SKM-1 treated with dmso at 0.1 percent for 144 hours (cell line): Measurements from ENCODE around the gene TEX52.
"Not testable (repeated sequence)": the region's sequence is repeated elsewhere in the genome, so short reads cannot be mapped to it uniquely, and the experiment has no call there.

Experiments
- DNase-seq: peaks from one replicate; lab custom pipeline; 2025; ENCODE audit not compliant: unreplicated experiment; lab: John Stamatoyannopoulos, UW

The TEX52 gene

DNA sequence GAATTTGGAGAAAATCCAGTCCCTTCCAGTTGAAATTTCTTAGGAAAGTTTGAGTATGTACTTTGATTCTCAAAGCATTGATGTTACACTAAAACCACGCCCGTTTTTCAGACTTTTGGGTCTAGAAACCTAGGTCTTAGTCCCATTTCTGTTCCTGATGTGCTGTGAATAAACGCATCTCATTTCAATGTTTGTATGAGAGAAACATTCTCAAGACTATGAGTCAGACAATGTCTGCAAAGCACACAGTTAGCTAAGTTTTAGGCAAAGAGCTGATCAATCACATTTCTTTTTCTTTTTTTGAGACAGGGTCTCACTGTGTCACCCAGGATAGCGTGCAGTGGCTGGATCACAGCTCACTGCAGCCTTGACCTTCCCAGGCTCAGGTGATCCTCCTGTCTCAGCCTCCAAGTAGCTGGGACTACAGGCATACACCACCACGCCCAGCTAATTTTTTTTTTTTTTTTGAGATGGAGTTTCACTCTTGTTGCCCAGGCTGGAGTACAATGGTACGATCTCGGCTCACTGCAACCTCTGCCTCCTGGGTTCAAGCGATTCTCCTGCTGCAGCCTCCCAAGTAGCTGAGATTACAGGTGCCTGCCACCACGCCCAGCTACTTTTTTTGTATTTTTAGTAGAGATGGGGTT lies 12.3 kb upstream of the TEX52 start:
- not testable (repeated sequence) for DNase-seq

DNA sequence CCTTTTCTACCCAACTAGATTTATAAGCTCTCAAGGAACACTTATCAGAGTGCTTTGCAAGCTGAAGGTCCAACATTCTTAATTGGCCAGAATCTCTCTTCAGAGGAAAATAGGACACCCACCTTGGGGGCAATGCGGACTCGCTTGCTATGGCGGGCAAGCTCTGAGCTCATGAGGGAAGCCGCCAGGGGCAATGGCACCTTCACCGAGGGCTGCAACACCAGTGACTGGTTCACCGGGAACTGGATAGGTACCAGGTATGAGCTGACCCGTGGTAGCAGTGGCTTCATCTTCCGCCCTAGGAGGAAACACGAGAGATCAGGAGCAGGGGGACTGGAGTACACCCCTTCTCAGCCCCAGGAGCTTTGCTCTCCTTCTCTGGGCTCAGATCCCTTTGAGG lies 7.4 kb upstream of the TEX52 start:
- DNase-seq = no peak

DNA sequence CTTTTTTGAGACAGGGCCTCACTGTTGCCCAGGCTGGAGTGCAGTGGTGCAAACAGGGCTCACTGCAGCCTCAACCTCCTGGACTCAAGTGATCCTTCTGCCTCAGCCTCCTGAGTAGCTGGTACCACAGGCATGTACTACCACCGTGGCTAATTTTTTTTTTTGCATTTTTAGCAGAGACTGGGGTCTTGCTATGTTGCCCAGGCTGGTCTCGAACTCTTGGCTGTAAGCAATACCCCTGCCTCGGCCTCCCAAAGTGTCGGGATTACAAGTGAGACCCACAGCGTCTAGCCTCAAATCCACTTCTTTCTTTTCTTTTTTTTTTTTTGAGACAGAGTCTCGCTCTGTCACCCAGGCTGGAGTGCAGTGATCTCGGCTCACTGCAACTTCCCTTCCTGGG lies 6.6 kb upstream of the TEX52 start:
- DNase-seq = not testable (repeated sequence)

DNA sequence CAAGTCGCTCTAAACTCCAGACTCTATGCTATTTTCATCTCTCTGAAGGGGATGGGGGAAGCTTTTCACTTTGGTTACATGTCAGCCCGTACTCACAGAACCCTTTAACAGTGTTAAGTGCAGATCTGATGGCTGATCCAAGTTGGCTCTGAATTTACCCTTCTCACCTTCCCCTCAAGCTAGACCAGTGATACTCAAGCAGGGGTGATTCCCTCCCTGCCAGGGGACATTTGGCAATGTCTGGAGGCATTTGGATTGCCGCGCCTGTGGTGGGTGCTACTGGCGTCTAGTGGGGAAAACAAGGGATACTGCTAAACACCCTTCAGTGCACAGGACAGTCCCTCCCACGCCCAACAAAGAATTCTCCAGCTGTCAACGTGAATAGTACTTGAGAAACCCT lies 6.0 kb upstream of the TEX52 start:
- DNase-seq = no peak

DNA sequence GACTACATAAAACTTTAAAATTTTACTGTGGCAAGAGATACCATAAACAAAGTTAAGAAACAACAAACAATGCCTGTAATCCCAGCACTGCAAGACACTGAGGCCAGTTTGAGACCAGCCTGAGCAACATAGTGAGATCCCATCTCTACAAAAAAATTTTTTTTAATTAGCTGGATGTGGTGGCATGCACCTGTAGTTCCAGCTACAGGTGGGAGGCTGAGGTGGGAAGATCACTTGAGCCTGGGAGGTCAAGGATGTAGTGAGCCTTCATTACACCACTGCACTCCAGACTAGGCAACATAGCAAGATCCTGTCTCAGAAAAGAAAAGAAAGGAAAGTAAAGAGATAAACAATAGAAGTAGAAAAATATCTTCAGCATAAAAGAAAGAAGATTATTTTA lies 3.3 kb upstream of the TEX52 start:
- no peak for DNase-seq

DNA sequence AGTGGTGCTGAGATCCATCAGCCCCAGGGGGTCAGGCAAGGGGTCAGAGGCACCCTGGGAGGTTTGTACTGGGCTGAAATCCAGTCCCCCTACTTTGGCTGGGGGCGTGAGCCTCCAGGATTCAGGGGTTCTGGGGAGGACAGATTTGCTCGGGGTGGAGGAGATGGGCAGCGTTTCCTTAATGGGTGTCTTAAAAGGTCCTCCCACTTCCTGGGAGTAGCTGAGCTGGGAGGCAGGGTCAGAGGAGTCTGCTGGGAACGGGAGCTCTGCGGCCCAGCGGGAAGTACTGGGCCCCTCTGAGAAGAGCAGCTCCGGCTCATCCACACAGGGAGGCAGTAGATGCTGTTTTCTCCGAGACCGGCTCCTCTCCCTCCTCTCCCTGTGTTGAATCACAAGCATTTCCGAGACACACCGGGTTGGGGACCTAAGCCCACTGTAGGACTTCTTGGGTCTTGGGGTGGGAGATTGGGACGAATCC lies 2.1 kb upstream of the TEX52 start:
- no peak for DNase-seq

DNA sequence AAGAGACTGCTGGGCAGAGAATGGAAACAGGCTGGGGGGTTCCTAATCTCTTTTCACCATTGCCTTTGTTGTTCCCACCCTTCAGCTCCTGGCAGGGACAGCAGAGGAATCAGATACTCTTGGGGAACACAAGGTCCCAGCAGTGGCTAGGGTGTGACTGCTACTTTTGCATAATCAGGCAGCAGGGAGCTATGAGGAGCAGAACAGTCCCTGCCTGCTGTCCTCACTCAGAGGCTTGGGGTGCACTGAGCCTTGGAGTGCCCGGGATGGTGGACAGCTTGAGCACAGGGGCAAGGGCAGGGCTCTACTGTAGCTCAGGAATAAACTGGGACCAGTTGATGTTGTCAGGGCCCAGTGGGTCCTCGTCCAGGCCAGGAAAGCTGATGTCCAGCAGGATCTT lies 1.5 kb upstream of the TEX52 start:
- DNase-seq = no peak

DNA sequence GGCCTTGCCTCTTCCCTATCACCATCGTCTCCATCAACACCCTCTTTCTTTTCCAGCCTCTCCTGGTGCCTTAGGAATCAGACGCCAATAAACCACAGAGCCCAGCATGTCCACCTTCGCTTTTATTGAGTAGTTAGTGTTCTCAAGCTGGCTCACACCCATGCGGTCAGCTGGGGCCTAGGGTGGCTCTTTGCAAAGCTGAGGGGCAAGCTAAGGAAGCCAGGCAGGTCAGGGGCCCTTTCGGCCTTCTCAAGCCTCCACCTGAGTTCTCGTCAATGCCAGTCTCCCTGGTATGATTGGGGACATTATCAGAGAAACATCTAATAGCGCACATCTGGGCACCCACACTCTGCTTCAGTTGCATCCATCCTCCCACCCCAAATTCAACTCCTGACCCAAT lies 737 bp upstream of the TEX52 start:
- no peak for DNase-seq

- DNase-seq = no peak
These were observed 788 bp downstream of the TEX52 start for GRCh38 chr12:2856051-2856450.

DNA sequence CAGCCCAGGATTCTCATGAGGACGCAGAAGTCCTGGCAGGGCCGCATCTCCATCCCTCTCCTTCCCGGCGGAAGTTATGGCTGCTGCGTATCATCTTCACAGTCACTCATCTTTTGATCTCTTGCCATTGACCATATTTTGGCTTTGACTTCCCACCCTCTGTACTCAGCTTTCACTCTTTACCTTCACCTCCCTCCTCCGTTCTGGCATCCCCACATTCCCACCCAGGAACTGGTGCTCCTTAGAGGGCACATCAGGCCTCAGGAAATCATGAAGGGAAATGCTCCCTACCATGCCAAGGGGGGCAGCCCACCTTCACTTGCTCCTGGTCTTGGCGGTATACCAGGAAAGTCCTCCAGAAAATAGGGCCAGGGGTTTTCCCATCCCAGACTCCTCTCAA lies 1.3 kb downstream of the TEX52 start:
- DNase-seq = no peak

- no peak for DNase-seq
These were observed 2.0 kb downstream of the TEX52 start for GRCh38 chr12:2854669-2855453.

DNA sequence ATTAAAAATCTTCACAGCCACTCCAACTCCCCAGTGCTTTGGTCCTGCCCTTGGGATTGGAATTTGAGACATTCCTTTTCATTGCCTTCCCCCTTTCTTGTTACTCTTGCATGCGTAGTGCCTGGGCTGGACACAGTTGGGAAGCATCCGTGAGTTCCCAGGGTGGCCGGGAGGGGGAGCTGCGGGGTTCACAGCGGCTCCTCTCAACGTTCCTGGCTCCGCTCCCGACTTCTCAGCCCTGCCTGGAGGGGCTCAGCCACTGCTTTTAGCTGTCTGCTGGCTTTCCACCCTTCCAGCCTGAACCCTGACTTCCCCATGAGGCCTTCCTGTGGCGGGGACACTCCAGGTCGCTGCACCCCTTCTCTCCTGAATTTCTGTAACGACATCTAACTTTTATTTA lies 3.2 kb downstream of the TEX52 start:
- DNase-seq = peak; percentile 30

GRCh38 chr12:2851931-2852330 lies 4.9 kb downstream of the TEX52 start:
- DNase-seq = no peak

DNA sequence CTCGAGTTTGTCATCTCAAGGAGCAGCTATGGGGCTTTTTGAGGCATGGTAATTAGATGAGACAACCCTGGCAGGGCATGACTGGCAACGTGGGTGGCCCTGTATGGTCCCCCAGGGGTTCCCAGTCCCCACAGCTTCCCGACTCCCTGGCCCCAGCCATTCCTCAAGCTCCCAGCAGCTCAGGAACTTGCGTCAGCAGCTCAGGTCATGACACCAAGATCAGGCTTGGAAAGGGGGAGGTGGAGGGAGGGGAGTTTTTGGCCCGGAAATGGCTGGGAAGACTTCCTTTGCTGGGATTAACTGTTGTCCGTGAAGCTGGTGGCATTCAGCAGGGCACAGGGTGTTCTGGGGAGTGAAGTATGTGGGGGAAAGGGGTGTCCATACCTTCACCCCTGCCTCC lies 11.6 kb downstream of the TEX52 start:
- no peak for DNase-seq

DNA sequence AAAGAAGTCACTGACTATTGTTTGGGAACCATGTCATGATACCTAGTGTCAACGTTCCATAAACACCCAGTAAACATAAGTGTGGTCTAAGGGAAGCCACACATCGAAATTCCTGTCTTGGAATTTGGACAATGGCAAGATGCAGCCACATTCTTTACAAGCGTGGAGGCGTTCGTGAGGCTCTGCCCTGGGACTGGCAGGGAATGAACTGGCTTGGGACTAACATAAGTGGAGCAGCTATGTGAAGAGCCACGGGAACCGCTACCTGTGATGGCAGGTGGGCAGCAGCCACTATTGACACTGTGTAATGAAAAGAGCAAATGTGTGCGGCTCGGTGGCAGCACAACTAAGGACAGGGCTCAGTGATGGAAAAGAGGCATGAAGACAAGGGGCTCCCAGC lies 12.1 kb downstream of the TEX52 start:
- DNase-seq = no peak

DNA sequence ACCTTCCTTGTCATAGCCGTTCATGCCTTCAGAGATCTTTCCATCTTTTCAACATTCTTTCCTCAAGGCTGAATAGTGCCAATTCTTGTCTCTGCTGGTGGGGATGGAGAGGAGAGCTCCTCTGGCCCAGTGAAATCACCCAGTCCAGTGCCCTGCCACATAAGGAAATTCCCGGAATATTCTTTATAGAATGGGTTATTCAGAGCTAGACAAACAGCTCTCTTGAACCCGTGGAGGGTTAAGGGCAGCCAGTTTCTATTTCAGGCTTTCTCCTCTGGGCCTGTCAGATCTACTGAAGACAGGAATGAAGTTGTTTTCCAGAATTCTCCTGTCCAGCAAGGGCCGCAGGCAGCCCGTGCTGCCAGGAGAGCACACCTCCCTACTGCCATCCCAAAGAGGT lies 13.9 kb downstream of the TEX52 start:
- DNase-seq = no peak

DNA sequence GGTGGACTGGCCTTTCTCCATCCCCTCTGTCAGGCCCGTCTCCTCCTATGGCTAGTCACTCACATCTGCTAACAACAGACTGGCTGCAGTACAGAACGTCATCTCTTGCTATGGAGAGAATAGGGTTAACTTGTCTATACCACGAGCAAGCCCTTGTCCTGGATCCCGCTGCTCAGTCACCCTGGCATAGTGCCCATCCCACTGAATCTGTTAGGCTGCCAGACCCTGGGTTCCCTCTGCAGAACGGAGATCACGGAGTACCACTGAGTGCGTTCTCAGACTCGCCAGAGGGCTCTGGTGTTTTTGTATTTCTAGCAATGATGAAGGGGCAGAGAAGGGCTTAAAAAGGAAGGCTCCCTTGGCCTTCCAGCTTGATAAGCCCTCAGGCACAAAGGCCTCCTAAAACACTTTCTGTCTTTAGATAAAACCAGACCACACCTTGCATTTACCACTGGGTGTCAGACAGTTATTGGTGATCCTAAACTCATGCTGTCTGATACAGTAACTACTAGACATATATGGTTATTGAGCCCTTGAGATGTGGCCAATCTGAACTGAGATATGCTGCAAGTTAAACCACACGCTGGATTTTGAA lies 15.7 kb downstream of the TEX52 start:
- no peak for DNase-seq

GRCh38 chr12:2836574-2836973 lies 20.3 kb downstream of the TEX52 start:
- DNase-seq = no peak

GRCh38 chr12:2835691-2836403 lies 21.0 kb downstream of the TEX52 start:
- DNase-seq = no peak

- no peak for DNase-seq
These were observed 22.0 kb downstream of the TEX52 start, which contains the start of gene NRIP2 for GRCh38 chr12:2834581-2835491. TSS of gene NRIP2 (minus strand) at chr12:2835035. CDS start at chr12:2834983, 52 bp downstream.
